ENCODE data around the gene GPATCH2. TPM values are rescaled to one million over a fixed set of nuclear protein-coding genes. Genes with fewer than 3 reads are reported as not detected.
"Not testable (repeated sequence)": the region's sequence is repeated elsewhere in the genome, so short reads cannot be mapped to it uniquely, and the experiment has no call there.

Gene GPATCH2
- polyA plus RNA-seq, 12 donors = 10.0 to 18.5 (median 14.5) TPM; not detected in 1

GRCh38 chr1:217585577-217585976 lies 45.3 kb downstream of the GPATCH2 start:
- DNase-seq = no peak

DNA sequence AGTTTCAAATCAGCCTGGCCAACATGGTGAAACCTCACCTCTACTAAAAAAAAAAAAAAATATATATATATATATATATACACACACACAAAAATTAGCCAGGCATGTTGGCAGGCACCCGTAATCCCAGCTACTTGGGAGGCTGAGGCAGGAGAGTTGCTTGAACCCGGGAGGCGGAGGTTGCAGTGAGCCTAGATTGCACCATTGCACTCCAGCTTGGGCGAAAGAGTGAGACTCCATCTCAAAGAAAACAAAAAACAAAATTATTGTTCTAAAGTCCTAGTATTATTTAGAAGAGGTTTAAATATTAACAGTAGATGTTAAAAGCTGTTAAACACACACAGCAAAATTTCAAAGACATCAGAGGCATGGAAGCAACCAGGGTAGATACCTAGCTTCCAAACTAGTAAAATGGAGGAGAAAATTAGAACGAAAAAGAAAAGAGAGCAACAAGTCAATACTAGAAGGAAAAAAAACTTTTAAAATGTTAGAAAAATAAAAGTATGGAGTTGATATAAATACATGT lies 46.5 kb downstream of the GPATCH2 start:
- not testable (repeated sequence) for DNase-seq

- no peak for DNase-seq
These were observed 53.6 kb downstream of the GPATCH2 start for GRCh38 chr1:217577336-217577735.

DNA sequence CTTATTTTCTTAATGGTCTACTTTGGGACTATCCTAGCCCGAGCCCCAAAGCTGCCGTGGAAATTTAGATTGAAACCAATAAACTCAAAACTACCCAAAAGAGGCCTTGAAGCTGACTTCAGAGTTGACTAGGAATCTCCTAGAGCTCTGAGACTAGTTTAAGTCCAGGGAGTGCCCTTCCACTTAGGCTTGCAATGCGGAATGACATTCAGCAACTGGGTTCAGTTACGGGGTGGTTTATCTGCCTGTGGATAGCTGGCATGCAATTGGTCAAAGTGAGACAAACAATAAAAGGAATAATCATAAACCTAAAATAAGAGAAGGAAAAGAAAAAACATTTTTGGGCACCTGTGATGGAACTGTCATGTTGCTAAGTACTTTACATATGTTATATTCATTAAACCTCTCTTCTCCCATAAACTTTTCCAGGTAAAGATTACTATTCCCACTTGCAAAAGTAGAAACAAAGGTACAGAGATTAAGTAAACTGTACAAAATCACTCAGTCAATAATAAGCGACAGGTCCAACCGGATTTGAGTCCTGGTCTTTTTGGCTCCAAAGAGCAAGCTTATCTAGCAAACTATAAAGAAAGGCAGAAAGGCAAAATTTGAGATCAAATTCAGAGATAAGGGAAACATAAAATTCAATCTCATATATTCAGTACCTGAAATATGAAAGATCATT lies 56.5 kb downstream of the GPATCH2 start:
- DNase-seq = no peak

DNA sequence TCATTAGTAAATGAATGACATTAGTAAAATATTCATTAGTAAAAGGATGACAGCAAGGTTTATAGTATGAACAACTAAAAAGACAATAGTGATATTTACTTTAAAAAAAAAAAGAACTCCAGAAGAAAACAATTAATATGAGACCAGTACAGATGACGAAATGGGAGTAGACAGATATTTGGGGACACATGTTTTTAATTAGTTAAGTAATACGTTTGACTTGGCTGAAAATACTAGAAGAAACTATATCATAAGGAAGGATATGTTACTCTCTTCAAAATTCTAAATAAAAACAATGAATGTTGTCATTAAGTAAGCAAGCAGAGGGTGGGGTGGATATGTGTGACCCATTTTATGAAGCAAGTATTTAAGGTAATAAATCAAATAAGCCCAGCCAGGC lies 61.9 kb downstream of the GPATCH2 start:
- no peak for DNase-seq

GRCh38 chr1:217568200-217568599 lies 62.7 kb downstream of the GPATCH2 start:
- no peak for DNase-seq

DNA sequence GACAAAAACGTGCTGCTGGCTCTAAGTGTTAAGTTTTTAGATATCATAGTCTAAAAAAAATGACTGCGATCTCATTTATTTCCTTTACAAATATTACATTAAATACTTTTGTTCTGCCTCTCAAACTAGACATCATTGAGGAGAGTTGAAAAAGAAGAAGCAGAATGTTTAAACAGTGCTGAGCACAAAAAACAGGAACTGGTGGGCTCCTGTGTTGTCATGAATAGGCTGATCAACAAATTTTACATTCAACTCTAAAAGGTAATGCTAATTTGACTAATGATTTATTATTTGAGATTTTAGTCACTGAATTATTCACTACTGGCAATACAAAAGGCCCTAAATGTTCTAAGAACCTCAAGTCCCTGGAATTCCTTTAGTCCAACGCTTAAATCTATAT lies 66.1 kb downstream of the GPATCH2 start:
- no peak for DNase-seq

GRCh38 chr1:217564207-217564606 lies 66.7 kb downstream of the GPATCH2 start:
- DNase-seq = no peak

DNA sequence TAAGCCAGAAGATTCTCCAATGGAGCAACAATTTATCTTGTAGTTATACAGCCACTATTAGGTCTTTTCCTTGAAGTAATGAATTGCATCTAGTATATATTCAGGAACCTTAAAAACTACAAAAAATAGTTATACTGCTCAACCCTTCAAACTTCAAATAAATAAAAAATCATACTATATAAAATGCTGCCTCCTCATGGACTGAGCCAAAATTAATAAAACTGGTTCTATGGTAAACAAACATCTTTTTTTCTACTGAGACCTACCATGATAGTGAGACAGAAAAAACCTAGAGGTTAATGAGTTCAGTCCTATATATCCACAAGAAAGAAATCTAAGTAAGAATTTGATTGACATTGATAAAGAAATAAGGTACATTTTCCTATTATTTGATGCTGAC lies 67.7 kb downstream of the GPATCH2 start:
- no peak for DNase-seq

DNA sequence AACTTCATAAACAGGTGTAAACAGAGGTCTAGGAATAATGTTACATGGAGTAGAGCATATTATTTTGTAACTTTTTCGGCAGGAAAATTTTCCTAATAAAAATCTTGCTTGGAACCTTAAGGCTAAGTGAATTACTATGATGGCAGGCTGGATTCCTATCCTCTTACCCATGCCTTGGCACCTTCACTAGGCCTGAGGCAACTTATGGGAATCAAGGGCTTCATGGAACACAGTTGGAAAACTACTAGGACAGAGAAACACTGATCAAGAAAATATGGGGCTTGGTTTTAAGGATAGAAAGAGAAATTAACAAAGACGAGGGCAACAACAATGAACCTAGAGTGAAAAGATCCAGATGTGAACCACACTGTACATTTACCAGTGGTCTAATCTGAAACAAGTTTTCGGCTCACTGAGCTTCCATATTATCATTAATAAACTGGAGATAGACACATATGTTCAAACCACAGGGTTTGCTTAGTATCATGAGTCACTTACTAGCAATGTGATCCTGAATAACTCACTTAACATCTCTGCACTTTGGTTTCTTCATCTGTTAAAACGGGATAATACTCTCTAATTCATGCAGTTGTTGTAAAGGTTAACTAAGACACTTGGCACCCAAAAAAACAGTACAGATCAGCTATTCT lies 68.5 kb downstream of the GPATCH2 start:
- no peak for DNase-seq

- no peak for DNase-seq
These were observed 69.4 kb downstream of the GPATCH2 start for GRCh38 chr1:217561446-217561845.

DNA sequence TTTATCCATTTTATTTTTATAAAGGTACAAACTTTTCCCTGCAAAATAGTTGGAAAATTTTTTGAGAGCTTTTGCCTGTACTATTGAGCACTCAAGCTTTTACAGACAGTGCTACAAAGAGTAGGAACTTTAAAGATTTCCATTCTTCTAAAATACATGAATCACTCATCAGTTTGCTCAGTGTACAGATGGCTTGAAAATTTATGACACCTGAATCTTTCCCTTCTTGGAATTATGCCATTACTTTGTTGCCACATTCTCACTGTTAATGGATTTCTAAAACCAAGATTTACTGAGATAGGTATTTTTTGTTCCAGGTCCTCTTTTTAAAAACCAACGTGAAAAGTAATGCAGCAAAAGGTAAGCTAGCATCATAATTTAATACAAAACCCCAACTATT lies 76.0 kb downstream of the GPATCH2 start:
- no peak for DNase-seq

- DNase-seq = no peak
These were observed 76.9 kb downstream of the GPATCH2 start for GRCh38 chr1:217553949-217554509.

- no peak for DNase-seq
These were observed 78.4 kb downstream of the GPATCH2 start for GRCh38 chr1:217552339-217552951.

- DNase-seq = no peak
These were observed 88.1 kb downstream of the GPATCH2 start for GRCh38 chr1:217542837-217543236.

DNA sequence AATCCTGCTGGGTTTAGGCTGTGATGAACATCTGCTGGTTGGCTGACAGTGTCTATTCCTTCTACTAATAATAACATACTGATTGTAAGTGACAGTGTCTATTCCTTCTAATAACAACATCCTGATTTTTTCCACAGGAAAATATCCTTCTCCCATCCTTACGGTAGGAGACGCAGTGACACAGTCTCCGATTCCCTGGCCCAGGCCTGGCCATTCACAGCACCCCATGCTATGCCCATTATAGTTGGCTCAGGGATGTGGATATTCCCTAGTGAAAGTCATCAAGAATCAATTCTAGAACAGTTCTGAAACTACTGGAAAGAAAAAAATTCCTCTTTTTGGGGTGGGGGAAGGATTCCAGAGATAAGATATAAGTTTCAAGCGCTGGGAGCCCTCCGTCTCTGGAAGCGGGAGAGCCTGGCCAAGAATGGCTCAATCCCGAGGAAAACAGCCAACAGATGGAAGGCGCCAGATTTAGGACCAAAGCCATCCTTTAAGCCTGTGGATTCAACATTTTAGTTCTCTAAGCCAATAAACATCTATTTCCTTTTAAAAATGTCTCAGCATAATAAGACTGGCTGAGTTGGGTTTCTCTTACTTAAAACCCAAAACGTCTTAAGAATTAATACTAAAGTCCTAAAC lies 88.6 kb downstream of the GPATCH2 start:
- peak; percentile 7 for DNase-seq

- DNase-seq = no peak
These were observed 90.6 kb downstream of the GPATCH2 start for GRCh38 chr1:217540321-217540720.

- DNase-seq = no peak
These were observed 91.4 kb downstream of the GPATCH2 start for GRCh38 chr1:217539510-217539909.

- DNase-seq = no peak
These were observed 95.1 kb downstream of the GPATCH2 start for GRCh38 chr1:217535601-217536377.

DNA sequence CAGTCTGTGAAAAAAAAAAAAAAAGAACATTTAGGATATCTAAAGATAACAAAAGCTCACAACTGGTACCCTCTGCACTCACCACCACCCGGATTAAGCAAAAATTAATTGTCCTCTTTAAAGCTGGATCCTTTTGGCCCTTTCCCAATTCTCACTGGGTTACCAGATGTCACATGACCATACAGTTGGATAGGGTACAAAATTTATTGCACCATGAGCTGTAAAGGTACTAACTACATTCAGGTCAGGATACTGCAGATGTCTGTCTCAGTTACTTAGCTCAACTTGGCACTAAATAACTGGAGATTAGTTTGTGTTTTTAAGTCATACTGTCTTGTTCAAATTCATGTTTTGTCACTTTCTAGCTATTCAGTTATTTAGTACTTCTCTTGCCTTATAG lies 96.3 kb downstream of the GPATCH2 start:
- no peak for DNase-seq

DNA sequence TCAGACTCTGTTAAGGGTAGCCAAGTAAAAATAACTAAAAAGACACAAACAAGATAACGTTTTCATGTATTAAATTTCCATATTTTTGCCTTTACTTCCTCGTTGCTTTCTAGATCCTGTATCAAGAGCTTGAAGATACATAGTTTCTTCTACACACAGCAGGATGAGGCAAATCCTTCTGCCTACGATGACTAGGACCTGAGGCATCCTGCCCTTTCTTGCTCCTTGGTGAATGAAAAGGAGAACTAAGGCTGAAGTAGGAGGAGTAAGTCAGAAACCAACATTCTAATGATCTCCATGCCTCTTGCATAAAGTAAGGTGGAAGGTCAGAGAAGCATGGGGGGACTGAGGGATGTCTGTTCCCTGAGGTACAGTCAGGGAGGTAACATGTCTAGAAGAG lies 102.6 kb downstream of the GPATCH2 start:
- no peak for DNase-seq

All from muscle of arm (tissue), 12 donors.